ENCODE measurements around the gene ITPK1.
A peak's percentile ranks its signal among the peaks of the same experiment; 100 is the strongest.
"Not testable (repeated sequence)": the region's sequence is repeated elsewhere in the genome, so short reads cannot be mapped to it uniquely, and the experiment has no call there.

Gene ITPK1

GRCh38 chr14:93109572-93110481 is 5.9 kb downstream of the ITPK1 start:
- DNase-seq (ENCODE audit: low read depth in 2 of 2) = no peak
- no peak overlapping the region for H3K4me3 ChIP-seq (replicated peaks in 1 of 2; ENCODE audit: low read depth in 2 of 2, low read length in 2 of 2)
- no peak for TF ChIP-seq CTCF (IDR thresholded peaks at IDR 0.05; ENCODE audit: low read depth, low read length)

- no peak for DNase-seq (ENCODE audit: low read depth in 2 of 2)
- TF ChIP-seq CTCF (IDR thresholded peaks at IDR 0.05; ENCODE audit: low read depth, low read length) = no peak
- no peak overlapping the region for H3K4me3 ChIP-seq (replicated peaks in 1 of 2; ENCODE audit: low read depth in 2 of 2, low read length in 2 of 2)
These were observed 7.6 kb downstream of the ITPK1 start for GRCh38 chr14:93108105-93108504.

GRCh38 chr14:93107453-93107852 is 8.3 kb downstream of the ITPK1 start:
- no peak overlapping the region for H3K4me3 ChIP-seq (replicated peaks in 1 of 2; ENCODE audit: low read depth in 2 of 2, low read length in 2 of 2)
- TF ChIP-seq CTCF (IDR thresholded peaks at IDR 0.05; ENCODE audit: low read depth, low read length) = no peak
- DNase-seq (ENCODE audit: low read depth in 2 of 2) = no peak

- no peak for DNase-seq (ENCODE audit: low read depth in 2 of 2)
- no peak for TF ChIP-seq CTCF (IDR thresholded peaks at IDR 0.05; ENCODE audit: low read depth, low read length)
- H3K4me3 ChIP-seq (replicated peaks in 1 of 2; ENCODE audit: low read depth in 2 of 2, low read length in 2 of 2) = no peak overlapping the region
These were observed 9.1 kb downstream of the ITPK1 start for GRCh38 chr14:93106541-93107156.

- not testable (repeated sequence) for H3K4me3 ChIP-seq (replicated peaks in 1 of 2; ENCODE audit: low read depth in 2 of 2, low read length in 2 of 2); DNase-seq (ENCODE audit: low read depth in 2 of 2)
These were observed 9.9 kb downstream of the ITPK1 start for GRCh38 chr14:93105856-93106255.

GRCh38 chr14:93105362-93105761 is 10.4 kb downstream of the ITPK1 start:
- no peak overlapping the region for H3K4me3 ChIP-seq (replicated peaks in 1 of 2; ENCODE audit: low read depth in 2 of 2, low read length in 2 of 2)
- DNase-seq (ENCODE audit: low read depth in 2 of 2) = peak; percentile 71 to 80
- no peak for TF ChIP-seq CTCF (IDR thresholded peaks at IDR 0.05; ENCODE audit: low read depth, low read length)

GRCh38 chr14:93104961-93105360 is 10.8 kb downstream of the ITPK1 start:
- no peak for TF ChIP-seq CTCF (IDR thresholded peaks at IDR 0.05; ENCODE audit: low read depth, low read length)
- H3K4me3 ChIP-seq (replicated peaks in 1 of 2; ENCODE audit: low read depth in 2 of 2, low read length in 2 of 2) = no peak overlapping the region

More at GRCh38 chr14:93104961-93105360, 10.8 kb downstream of the ITPK1 start:
- DNase-seq (ENCODE audit: low read depth in 2 of 2) = no peak

Measured in cardiac fibroblast (primary cell).